ENCODE data around the gene CNKSR3. TPM values are rescaled to one million over a fixed set of nuclear protein-coding genes. Genes with fewer than 3 reads are reported as not detected.

Gene CNKSR3
- total and polyA plus RNA-seq, 2 of the 8 experiments (the other 6 are each of a cell fraction or from before 2014, with no cell fraction given): 1.2 to 6.2 TPM

- H2BK120ac ChIP-seq (replicated peaks; ENCODE audit: low read depth, low read length): no peak overlapping the region
These were observed 114.6 kb downstream of the CNKSR3 start for GRCh38 chr6:154395878-154396277.

More at GRCh38 chr6:154395878-154396277, 114.6 kb downstream of the CNKSR3 start:
- DNase-seq (ENCODE audit: low read depth in 1 of 2, low spot score in 2 of 2) (no peak), FAIRE-seq (no peak)
- H3K4ac ChIP-seq (replicated peaks; ENCODE audit: insufficient read length, low read depth, low read length): no peak overlapping the region
- no peak overlapping the region for H3K4me3 ChIP-seq (ENCODE audit: extremely low read depth in 1 of 4, insufficient read depth in 2 of 4, low read depth in 3 of 4, low read length in 4 of 4)
- H2BK20ac ChIP-seq (ENCODE audit: low read length): no peak overlapping the region
- H3K23me2 ChIP-seq (ENCODE audit: low read depth, low read length): no peaks in the 10 kb centered on the region
- POLR2A ChIA-PET (ENCODE audit: partially characterized antibody): no interaction called here
- H3K23ac ChIP-seq (ENCODE audit: insufficient read length): no peak overlapping the region
- no peak overlapping the region for H4K5ac ChIP-seq (ENCODE audit: insufficient read length, low read depth, low read length)
- H2BK12ac ChIP-seq (ENCODE audit: low read depth, low read length): no peak overlapping the region
- H3K36me3 ChIP-seq (ENCODE audit: control insufficient read depth in 2 of 4, insufficient read depth in 4 of 4, low read length in 3 of 4): no peaks in the 10 kb centered on the region
- H3K27ac ChIP-seq (ENCODE audit: low read depth, low read length): no peak overlapping the region
- no peak overlapping the region for H4K91ac ChIP-seq (replicated peaks; ENCODE audit: insufficient read length, low read length)
- H3K4me2 ChIP-seq (ENCODE audit: insufficient read depth in 1 of 2, low read depth in 2 of 2, low read length in 2 of 2): no peak overlapping the region
- H3K56ac ChIP-seq (replicated peaks; ENCODE audit: insufficient read length, low read depth, low read length): no peak overlapping the region
- CTCF ChIA-PET (ENCODE audit: partially characterized antibody): no interaction called here
- no peak overlapping the region for H3K14ac ChIP-seq (ENCODE audit: insufficient read length)
- H3K4me1 ChIP-seq (replicated peaks in 1 of 4; ENCODE audit: control insufficient read depth in 3 of 4, insufficient read depth in 4 of 4, low read length in 3 of 4): no peaks in the 10 kb centered on the region
- H2AK5ac ChIP-seq (ENCODE audit: low read depth, low read length): no peak overlapping the region
- no peak overlapping the region for H2AFZ ChIP-seq (ENCODE audit: low read length)
- no peak overlapping the region for H3K18ac ChIP-seq (ENCODE audit: extremely low read depth, low read length)
- 97% methylated on average over 6 of the region's 6 CpGs; no CpG with 5 or more reads in 1 of the 2 experiments for WGBS, 2 experiments (ENCODE audit: extremely low coverage in 1 of 2, insufficient coverage in 1 of 2, insufficient read length in 1 of 2, insufficient replicate concordance in 2 of 2, low coverage in 1 of 2, low lambda C conversion rate in 2 of 2, missing lambda C conversion rate in 1 of 2)
- no peak overlapping the region for H2BK15ac ChIP-seq (ENCODE audit: low read length)
- H2BK5ac ChIP-seq (ENCODE audit: low read depth, low read length): no peak overlapping the region
- no peak overlapping the region for H3K9ac ChIP-seq (replicated peaks in 1 of 4; ENCODE audit: extremely low read depth in 1 of 4, low read depth in 3 of 4, low read length in 3 of 4)
- H4K8ac ChIP-seq (ENCODE audit: extremely low read depth, insufficient read depth, low read length): no peak overlapping the region
- H3K79me1 ChIP-seq (ENCODE audit: low read depth, low read length): no peaks in the 10 kb centered on the region
- H4K20me1 ChIP-seq (replicated peaks in 1 of 2; ENCODE audit: control insufficient read depth in 1 of 2, insufficient read depth in 2 of 2, low read length in 2 of 2): no peaks in the 10 kb centered on the region
- no peaks in the 10 kb centered on the region for H3K27me3 ChIP-seq (replicated peaks in 1 of 4; ENCODE audit: control insufficient read depth in 3 of 4, extremely low read depth in 1 of 4, insufficient read depth in 3 of 4, low read length in 3 of 4)
- no peaks in the 10 kb centered on the region for H3K79me2 ChIP-seq (ENCODE audit: control insufficient read depth in 1 of 2, insufficient read depth in 2 of 2, low read length in 2 of 2)
- TF ChIP-seq POLR2AphosphoS5 (IDR thresholded peaks at IDR 0.05; ENCODE audit: low read depth, low read length): no peak
- TF ChIP-seq NANOG (IDR thresholded peaks at IDR 0.05; ENCODE audit: insufficient read depth, low read depth, low read length, poor library complexity, severe bottlenecking): no peak
- TF ChIP-seq CREB1 (IDR thresholded peaks at IDR 0.05): no peak
- TF ChIP-seq POU5F1 (IDR thresholded peaks at IDR 0.05; ENCODE audit: low read depth, low read length): no peak
- no peaks in the 10 kb centered on the region for H3K9me3 ChIP-seq (ENCODE audit: insufficient read depth in 2 of 2, low read depth in 1 of 2, low read length in 1 of 2)
